ENCODE data around the gene NCBP1. TPM values are rescaled to one million over a fixed set of nuclear protein-coding genes. Genes with fewer than 3 reads are reported as not detected.

Gene NCBP1
- total RNA-seq, 1 experiment from 2014 or later, result 23.0 TPM

DNA sequence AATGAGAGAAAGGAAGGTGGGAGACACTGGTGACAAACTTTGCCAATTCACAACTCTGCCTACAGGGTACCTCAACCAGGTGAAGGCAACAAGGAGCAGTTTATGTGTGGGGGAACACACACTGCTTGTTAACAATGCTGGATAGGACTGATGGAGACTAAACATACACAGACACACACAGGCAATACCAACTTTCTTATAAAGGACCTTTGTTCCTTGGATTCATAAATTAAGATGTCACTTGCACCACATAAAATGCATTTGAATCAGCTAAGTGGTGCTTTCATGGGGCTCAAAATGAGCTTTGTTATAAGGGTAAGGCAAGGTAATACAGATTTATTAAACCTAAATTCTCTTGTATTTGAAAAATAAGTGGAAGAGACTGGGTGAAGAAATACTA, 4.5 kb upstream of the NCBP1 start:
- no peaks in the 10 kb centered on the region for H3K27me3 ChIP-seq (ENCODE audit: low read length)
- no peak overlapping the region for H3K9ac ChIP-seq (ENCODE audit: low read length)
- ChIA-PET CTCF (no interaction called here), POLR2A (ENCODE audit: unreplicated experiment) (no interaction called here)
- no peaks in the 10 kb centered on the region for H3F3A ChIP-seq (ENCODE audit: low read length, unreplicated experiment)
- H4K20me1 ChIP-seq (ENCODE audit: low read length), result 0 out of 2 replicates have a peak, but pooled peaks cover under 1% of the 10 kb centered on the region
- intact Hi-C loops (cut with micrococcal nuclease), result no loop called here
- no peaks in the 10 kb centered on the region; the same call in 1 of the 2 replicates for H3K36me3 ChIP-seq (ENCODE audit: low read depth, low read length)
- ATAC-seq (no peak), DNase-seq (no peak)
- no peaks in the 10 kb centered on the region for H3K9me2 ChIP-seq (replicated peaks; ENCODE audit: low read length)
- no TSS peak for BruUV-seq (replicated peaks)
- no peak overlapping the region for H3K27ac ChIP-seq (ENCODE audit: low read length)
- no peaks in the 10 kb centered on the region for H3K9me3 ChIP-seq (ENCODE audit: low read length)
- no peak overlapping the region for H3K4me2 ChIP-seq (ENCODE audit: low read length)
- TF ChIP-seq EZH2 (IDR thresholded peaks at IDR 0.05; ENCODE audit: low read length, unreplicated experiment), result no peak
- TF ChIP-seq, protein P1, sequence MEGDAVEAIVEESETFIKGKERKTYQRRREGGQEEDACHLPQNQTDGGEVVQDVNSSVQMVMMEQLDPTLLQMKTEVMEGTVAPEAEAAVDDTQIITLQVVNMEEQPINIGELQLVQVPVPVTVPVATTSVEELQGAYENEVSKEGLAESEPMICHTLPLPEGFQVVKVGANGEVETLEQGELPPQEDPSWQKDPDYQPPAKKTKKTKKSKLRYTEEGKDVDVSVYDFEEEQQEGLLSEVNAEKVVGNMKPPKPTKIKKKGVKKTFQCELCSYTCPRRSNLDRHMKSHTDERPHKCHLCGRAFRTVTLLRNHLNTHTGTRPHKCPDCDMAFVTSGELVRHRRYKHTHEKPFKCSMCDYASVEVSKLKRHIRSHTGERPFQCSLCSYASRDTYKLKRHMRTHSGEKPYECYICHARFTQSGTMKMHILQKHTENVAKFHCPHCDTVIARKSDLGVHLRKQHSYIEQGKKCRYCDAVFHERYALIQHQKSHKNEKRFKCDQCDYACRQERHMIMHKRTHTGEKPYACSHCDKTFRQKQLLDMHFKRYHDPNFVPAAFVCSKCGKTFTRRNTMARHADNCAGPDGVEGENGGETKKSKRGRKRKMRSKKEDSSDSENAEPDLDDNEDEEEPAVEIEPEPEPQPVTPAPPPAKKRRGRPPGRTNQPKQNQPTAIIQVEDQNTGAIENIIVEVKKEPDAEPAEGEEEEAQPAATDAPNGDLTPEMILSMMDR (conservative IDR thresholded peaks at IDR 0.05; ENCODE audit: low read depth, low read length), result no peak
- no peak for TF ChIP-seq EZH2phosphoT487 (IDR thresholded peaks at IDR 0.05; ENCODE audit: borderline replicate concordance, low read length)
- H3K4me1 ChIP-seq (ENCODE audit: insufficient read depth, low read length), result peaks cover 5% of the 10 kb centered on the region; the same call in 1 of the 2 replicates
- peaks cover 45% of the 10 kb centered on the region for H3K79me2 ChIP-seq (ENCODE audit: low read length)
- no peak overlapping the region for H2AFZ ChIP-seq (ENCODE audit: low read length)
- no peak overlapping the region for H3K4me3 ChIP-seq (ENCODE audit: low read length)

DNA sequence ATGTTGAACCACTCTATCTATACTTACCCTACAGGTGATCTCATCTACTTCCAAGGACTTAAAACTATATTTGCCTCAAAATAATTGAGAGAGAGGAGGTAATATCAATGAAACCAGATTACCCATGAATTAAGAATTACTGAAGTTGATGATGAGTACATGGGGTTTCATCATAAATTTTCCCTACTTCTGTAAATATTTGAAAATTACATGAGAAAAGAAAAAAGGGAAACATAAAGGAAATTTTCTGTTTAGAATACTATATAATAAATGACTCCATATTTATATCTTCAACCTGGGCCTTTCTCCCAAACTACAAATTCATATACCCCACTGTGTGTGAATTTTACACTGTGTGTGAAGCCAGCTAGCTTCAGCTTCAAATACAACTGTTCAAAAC, 3.0 kb upstream of the NCBP1 start:
- Histone ChIP-seq H3K36me3 (ENCODE audit: low read depth, low read length) (no peaks in the 10 kb centered on the region; the same call in 1 of the 2 replicates), H3K27me3 (ENCODE audit: low read length) (no peaks in the 10 kb centered on the region), H3K4me1 (ENCODE audit: insufficient read depth, low read length) (peaks cover 5% of the 10 kb centered on the region; the same call in 1 of the 2 replicates), H3K9me2 (replicated peaks; ENCODE audit: low read length) (no peaks in the 10 kb centered on the region), H2AFZ (ENCODE audit: low read length) (no peak overlapping the region), H3K27ac (ENCODE audit: low read length) (no peak overlapping the region), H3K9me3 (ENCODE audit: low read length) (no peaks in the 10 kb centered on the region), H3K79me2 (ENCODE audit: low read length) (peaks cover 59% of the 10 kb centered on the region), H3K4me3 (ENCODE audit: low read length) (no peak overlapping the region), H3F3A (ENCODE audit: low read length, unreplicated experiment) (no peaks in the 10 kb centered on the region), H3K9ac (ENCODE audit: low read length) (no peak overlapping the region), H4K20me1 (ENCODE audit: low read length) (peaks cover 12% of the 10 kb centered on the region), H3K4me2 (ENCODE audit: low read length) (no peak overlapping the region)
- CTCF ChIA-PET, result no interaction called here
- TF ChIP-seq EZH2 (IDR thresholded peaks at IDR 0.05; ENCODE audit: low read length, unreplicated experiment), result no peak
- TF ChIP-seq EZH2phosphoT487 (IDR thresholded peaks at IDR 0.05; ENCODE audit: borderline replicate concordance, low read length), result no peak
- TF ChIP-seq, protein P1 (conservative IDR thresholded peaks at IDR 0.05; ENCODE audit: low read depth, low read length), result no peak
- ATAC-seq (no peak), DNase-seq (no peak)
- intact Hi-C loops (cut with micrococcal nuclease), result no loop called here
- POLR2A ChIA-PET (ENCODE audit: unreplicated experiment), result no interaction called here
- no TSS peak for BruUV-seq (replicated peaks)

DNA sequence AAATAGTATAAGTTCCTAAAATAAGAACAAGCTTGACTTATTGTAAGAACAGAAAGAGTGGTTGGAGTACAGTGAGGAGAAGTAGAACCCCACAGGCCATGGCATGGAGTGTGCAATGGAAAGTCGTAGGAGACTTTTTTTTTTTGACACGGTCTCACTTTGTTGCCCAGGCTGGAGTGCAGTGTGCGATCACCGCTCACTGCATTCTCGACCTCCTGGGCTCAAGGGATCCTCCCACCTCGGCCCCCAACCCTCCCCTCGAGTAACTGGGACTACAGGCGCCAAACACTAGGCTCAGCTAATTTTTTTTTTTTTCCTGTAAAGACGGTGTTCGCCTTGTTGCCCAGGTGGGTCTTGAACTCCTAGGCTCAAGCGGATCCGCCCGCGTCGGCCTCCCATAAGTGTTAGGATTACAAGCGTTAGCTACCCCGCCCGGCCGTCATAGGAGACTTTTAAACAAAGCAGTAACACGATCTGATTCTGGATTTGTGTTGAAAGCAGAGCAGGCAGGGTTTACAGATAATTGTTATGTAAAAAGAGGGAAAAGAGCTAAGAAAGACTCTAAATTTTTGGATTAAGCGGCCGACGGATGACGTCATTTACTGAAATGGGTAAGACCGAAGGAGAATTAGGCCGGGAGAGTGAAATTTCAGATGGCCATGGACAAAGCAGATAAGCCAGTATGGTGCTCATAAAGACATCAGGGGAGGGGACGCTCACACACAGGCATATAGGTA, 1.2 kb upstream of the NCBP1 start:
- Histone ChIP-seq H3K9me2 (replicated peaks; ENCODE audit: low read length) (no peaks in the 10 kb centered on the region), H3K9me3 (ENCODE audit: low read length) (no peaks in the 10 kb centered on the region), H3K36me3 (ENCODE audit: low read depth, low read length) (no peaks in the 10 kb centered on the region; the same call in 1 of the 2 replicates), H3K79me2 (ENCODE audit: low read length) (peaks cover 76% of the 10 kb centered on the region), H4K20me1 (ENCODE audit: low read length) (peaks cover 26% of the 10 kb centered on the region), H3K9ac (ENCODE audit: low read length) (peak overlapping the region; percentile 94), H2AFZ (ENCODE audit: low read length) (peak overlapping the region; percentile 80), H3K4me3 (ENCODE audit: low read length) (peak overlapping the region; percentile 96), H3K4me2 (ENCODE audit: low read length) (peak overlapping the region; percentile 91), H3K27ac (ENCODE audit: low read length) (peak overlapping the region; percentile 89), H3K27me3 (ENCODE audit: low read length) (no peaks in the 10 kb centered on the region), H3K4me1 (ENCODE audit: insufficient read depth, low read length) (peaks cover 14% of the 10 kb centered on the region), H3F3A (ENCODE audit: low read length, unreplicated experiment) (no peaks in the 10 kb centered on the region)
- ChIA-PET CTCF (interaction anchor here (1.2 kb wide), 1 partner anchor 220 kb away, joined by 3 read pairs; the partner anchor contains the start of gene TDRD7), POLR2A (ENCODE audit: unreplicated experiment) (interaction anchor here (0.7 kb wide), 2 partner anchors 20 to 32 kb away, joined by 3 to 5 read pairs; no protein-coding TSS in a partner anchor)
- TF ChIP-seq, protein P1 (conservative IDR thresholded peaks at IDR 0.05; ENCODE audit: low read depth, low read length), result no peak
- TF ChIP-seq EZH2 (IDR thresholded peaks at IDR 0.05; ENCODE audit: low read length, unreplicated experiment), result no peak
- no peak for TF ChIP-seq EZH2phosphoT487 (IDR thresholded peaks at IDR 0.05; ENCODE audit: borderline replicate concordance, low read length)
- TSS peak; percentile 87 for BruUV-seq (replicated peaks)
- DNase-seq (no peak), ATAC-seq (peak; percentile 1; the same call in 1 of the 2 replicates)
- intact Hi-C loops (cut with micrococcal nuclease), result no loop called here

Data from PC-3 (cell line).